H4 (cell line): Measurements from ENCODE around the gene UBXN7. TPM values are rescaled to one million over a fixed set of nuclear protein-coding genes. Genes with fewer than 3 reads are reported as not detected.
A peak's percentile ranks its signal among the peaks of the same experiment; 100 is the strongest.
"Not testable (repeated sequence)": the region's sequence is repeated elsewhere in the genome, so short reads cannot be mapped to it uniquely, and the experiment has no call there.

Experiments
- DNase-seq: peaks from one replicate; pipeline ENCODE4 v3.0.0-alpha.2; 2015; ENCODE audit warnings: low spot score
- total RNA-seq: library from RNA; depleted of rRNA; stranded (reverse); fragments of >200 nt; shearing (Covaris generic); gene quantifications from 2 replicates; pipeline ENCODE4 v1.2.3, GENCODE V29; 2014

UBXN7 gene
- total RNA-seq, 1 experiment from 2014 or later: 10.2 TPM

GRCh38 chr3:196356556-196356955, 75.7 kb downstream of the UBXN7 start:
- no peak for DNase-seq

- no peak for DNase-seq
Observed at GRCh38 chr3:196355668-196356067, 76.6 kb downstream of the UBXN7 start.

- no peak for DNase-seq
Observed at GRCh38 chr3:196354132-196354531, 78.1 kb downstream of the UBXN7 start.

- DNase-seq: no peak
Observed at GRCh38 chr3:196351541-196351940, 80.7 kb downstream of the UBXN7 start.

- no peak for DNase-seq
Observed at GRCh38 chr3:196350067-196350466, 82.2 kb downstream of the UBXN7 start.

GRCh38 chr3:196348698-196349097, 83.5 kb downstream of the UBXN7 start:
- DNase-seq: no peak

GRCh38 chr3:196344663-196345062, 87.6 kb downstream of the UBXN7 start:
- DNase-seq: no peak

GRCh38 chr3:196343917-196344316, 88.3 kb downstream of the UBXN7 start:
- DNase-seq: not testable (repeated sequence)

- peak; percentile 67 for DNase-seq
Observed at GRCh38 chr3:196341137-196341536, 91.1 kb downstream of the UBXN7 start.

- no peak for DNase-seq
Observed at GRCh38 chr3:196340466-196340865, 91.8 kb downstream of the UBXN7 start.

- peak; percentile 84 for DNase-seq
Observed at GRCh38 chr3:196339493-196340254, 92.6 kb downstream of the UBXN7 start.

GRCh38 chr3:196339044-196339443, 93.2 kb downstream of the UBXN7 start:
- DNase-seq: no peak

- DNase-seq: no peak
Observed at GRCh38 chr3:196336319-196337145, 95.7 kb downstream of the UBXN7 start.

- DNase-seq: no peak
Observed at GRCh38 chr3:196335503-196335948, 96.7 kb downstream of the UBXN7 start.

- DNase-seq: no peak
Observed at GRCh38 chr3:196334982-196335381, 97.2 kb downstream of the UBXN7 start.

- no peak for DNase-seq
Observed at GRCh38 chr3:196332168-196332567, 100.1 kb downstream of the UBXN7 start.

GRCh38 chr3:196327405-196327804, 104.8 kb downstream of the UBXN7 start:
- DNase-seq: no peak

GRCh38 chr3:196326936-196327335, 105.3 kb downstream of the UBXN7 start:
- no peak for DNase-seq

- no peak for DNase-seq
Observed at GRCh38 chr3:196323691-196324090, 108.5 kb downstream of the UBXN7 start.

- DNase-seq: no peak
Observed at GRCh38 chr3:196323016-196323415, 109.2 kb downstream of the UBXN7 start.

GRCh38 chr3:196321162-196321561, 111.1 kb downstream of the UBXN7 start:
- no peak for DNase-seq

GRCh38 chr3:196320137-196320536, 112.1 kb downstream of the UBXN7 start:
- no peak for DNase-seq
